SU-DHL-6 (cell line): Measurements from ENCODE around the gene HIVEP2.

Experiments
- H2AFZ ChIP-seq: fragments of 200-600 bp; sonication (generic); 2 replicates; pipeline ENCODE4 v1.6.1; 2014; ENCODE audit warnings: low read depth, mild to moderate bottlenecking, moderate library complexity, mixed read lengths, antibody characterized with exemption, low read length; ENCODE audit not compliant: severe bottlenecking
- H3F3A ChIP-seq: fragments of 200-600 bp; shearing (Covaris generic); 2 replicates; pipeline ENCODE4 v1.6.0; 2016; ENCODE audit warnings: antibody characterized with exemption, mild to moderate bottlenecking; ENCODE audit not compliant: insufficient read depth
- H3K27ac ChIP-seq: fragments of 200-600 bp; sonication (generic); 2 replicates; pipeline ENCODE4 v1.5.1; 2016; ENCODE audit warnings: low read depth, mild to moderate bottlenecking, low read length, moderate library complexity, mixed read lengths
- H3K27me3 ChIP-seq: fragments of 200-600 bp; sonication (generic), shearing (Covaris generic); 2 replicates; pipeline ENCODE4 v1.6.0; 2014; ENCODE audit warnings: mild to moderate bottlenecking, low read length
- H3K36me3 ChIP-seq: fragments of 200-600 bp; sonication (generic); 2 replicates; pipeline ENCODE4 v1.6.1; 2014; ENCODE audit warnings: mild to moderate bottlenecking, low read length, mixed read lengths
- H3K4me2 ChIP-seq: fragments of 300-600, 200-600 bp; shearing (Covaris generic), sonication (generic); 2 replicates; pipeline ENCODE4 v1.6.0; 2014; ENCODE audit warnings: low read length, low read depth, mild to moderate bottlenecking; ENCODE audit not compliant: poor library complexity, severe bottlenecking
- H3K4me3 ChIP-seq: fragments of 200-600 bp; sonication (generic); 2 replicates; pipeline ENCODE4 v1.5.1; 2014; ENCODE audit warnings: antibody characterized with exemption, low read length, mild to moderate bottlenecking, mixed read lengths; ENCODE audit not compliant: insufficient read depth, poor library complexity, severe bottlenecking
- H3K79me2 ChIP-seq: fragments of 200-600 bp; sonication (generic); 2 replicates; pipeline ENCODE4 v1.6.1; 2014; ENCODE audit warnings: mild to moderate bottlenecking, low read length, moderate library complexity; ENCODE audit not compliant: insufficient read depth
- H3K9ac ChIP-seq: fragments of 200-600 bp; sonication (generic); 2 replicates; pipeline ENCODE4 v1.7.0; 2014; ENCODE audit warnings: mild to moderate bottlenecking, low read length
- H3K9me2 ChIP-seq: fragments of 200-600 bp; sonication (generic); replicated peaks from 2 replicates; pipeline ENCODE4 v1.6.1; 2014; ENCODE audit warnings: low read length; ENCODE audit not compliant: insufficient read depth
- H3K9me3 ChIP-seq: fragments of 200-600 bp; sonication (generic); 2 replicates; pipeline ENCODE4 v1.6.1; 2014; ENCODE audit warnings: low read length, mixed read lengths; ENCODE audit not compliant: insufficient read depth
- H4K20me1 ChIP-seq: fragments of 200-600 bp; sonication (generic); 2 replicates; pipeline ENCODE4 v1.6.1; 2014; ENCODE audit warnings: low read depth, mild to moderate bottlenecking, antibody characterized with exemption, low read length, moderate library complexity, mixed read lengths
- CTCF ChIP-seq: fragments of 200-600 bp; sonication (generic); IDR thresholded peaks from one replicate; pipeline ENCODE4 v1.5.1; 2017; ENCODE audit warnings: antibody characterized with exemption, mild to moderate bottlenecking, low read length, moderate library complexity; ENCODE audit not compliant: insufficient read depth, poor library complexity, severe bottlenecking
- EZH2phosphoT487 ChIP-seq: fragments of 200-600 bp; sonication (generic), shearing (Covaris generic); conservative IDR thresholded peaks from 2 replicates; pipeline ENCODE4 v1.6.1; 2018; ENCODE audit warnings: mild to moderate bottlenecking, antibody characterized with exemption, low read length, moderate library complexity, mixed read lengths

The HIVEP2 gene

GRCh38 chr6:142848156-142848555, 96.8 kb downstream of the HIVEP2 start:
- TF ChIP-seq CTCF = no peak
- Histone ChIP-seq H3K9me3 (no peaks in the 10 kb centered on the region), H3K36me3 (no peaks in the 10 kb centered on the region), H3K9ac (no peak overlapping the region), H3K4me3 (no peak overlapping the region), H3K9me2 (no peaks in the 10 kb centered on the region), H4K20me1 (no peaks in the 10 kb centered on the region), H2AFZ (no peak overlapping the region), H3K4me2 (no peak overlapping the region), H3K27ac (no peak overlapping the region), H3F3A (0 out of 2 replicates have a peak, but pooled peaks cover 9% of the 10 kb centered on the region), H3K79me2 (no peaks in the 10 kb centered on the region), H3K27me3 (no peaks in the 10 kb centered on the region)

- Histone ChIP-seq H3K27me3 (no peaks in the 10 kb centered on the region), H3K9me2 (no peaks in the 10 kb centered on the region), H2AFZ (no peak overlapping the region), H3F3A (0 out of 2 replicates have a peak, but pooled peaks cover 9% of the 10 kb centered on the region), H3K36me3 (no peaks in the 10 kb centered on the region), H3K9me3 (no peaks in the 10 kb centered on the region), H4K20me1 (no peaks in the 10 kb centered on the region), H3K4me3 (no peak overlapping the region), H3K4me2 (no peak overlapping the region), H3K9ac (no peak overlapping the region), H3K27ac (no peak overlapping the region), H3K79me2 (no peaks in the 10 kb centered on the region)
- TF ChIP-seq CTCF (no peak), EZH2phosphoT487 (no peak)
These were observed 98.1 kb downstream of the HIVEP2 start for GRCh38 chr6:142846883-142847287.

- H3K27ac ChIP-seq = no peak overlapping the region
These were observed 98.5 kb downstream of the HIVEP2 start for GRCh38 chr6:142846459-142846831.

More at GRCh38 chr6:142846459-142846831, 98.5 kb downstream of the HIVEP2 start:
- H3K27me3 ChIP-seq = no peaks in the 10 kb centered on the region
- H3K9me3 ChIP-seq = no peaks in the 10 kb centered on the region
- no peaks in the 10 kb centered on the region for H4K20me1 ChIP-seq
- no peaks in the 10 kb centered on the region for H3K79me2 ChIP-seq
- TF ChIP-seq CTCF (no peak), EZH2phosphoT487 (no peak)
- H3K4me3 ChIP-seq = no peak overlapping the region
- no peaks in the 10 kb centered on the region for H3K9me2 ChIP-seq
- no peak overlapping the region for H3K9ac ChIP-seq
- H3K4me2 ChIP-seq = no peak overlapping the region
- 0 out of 2 replicates have a peak, but pooled peaks cover 9% of the 10 kb centered on the region for H3F3A ChIP-seq
- no peaks in the 10 kb centered on the region for H3K36me3 ChIP-seq
- no peak overlapping the region for H2AFZ ChIP-seq
